ENCODE measurements around the gene RBM38. TPM values are rescaled to one million over a fixed set of nuclear protein-coding genes. Genes with fewer than 3 reads are reported as not detected.
"Not testable (repeated sequence)": the region's sequence is repeated elsewhere in the genome, so short reads cannot be mapped to it uniquely, and the experiment has no call there.

Gene RBM38
- total and polyA plus RNA-seq, 9 donors, result 6.3 to 77.6 (median 36.6) TPM

DNA sequence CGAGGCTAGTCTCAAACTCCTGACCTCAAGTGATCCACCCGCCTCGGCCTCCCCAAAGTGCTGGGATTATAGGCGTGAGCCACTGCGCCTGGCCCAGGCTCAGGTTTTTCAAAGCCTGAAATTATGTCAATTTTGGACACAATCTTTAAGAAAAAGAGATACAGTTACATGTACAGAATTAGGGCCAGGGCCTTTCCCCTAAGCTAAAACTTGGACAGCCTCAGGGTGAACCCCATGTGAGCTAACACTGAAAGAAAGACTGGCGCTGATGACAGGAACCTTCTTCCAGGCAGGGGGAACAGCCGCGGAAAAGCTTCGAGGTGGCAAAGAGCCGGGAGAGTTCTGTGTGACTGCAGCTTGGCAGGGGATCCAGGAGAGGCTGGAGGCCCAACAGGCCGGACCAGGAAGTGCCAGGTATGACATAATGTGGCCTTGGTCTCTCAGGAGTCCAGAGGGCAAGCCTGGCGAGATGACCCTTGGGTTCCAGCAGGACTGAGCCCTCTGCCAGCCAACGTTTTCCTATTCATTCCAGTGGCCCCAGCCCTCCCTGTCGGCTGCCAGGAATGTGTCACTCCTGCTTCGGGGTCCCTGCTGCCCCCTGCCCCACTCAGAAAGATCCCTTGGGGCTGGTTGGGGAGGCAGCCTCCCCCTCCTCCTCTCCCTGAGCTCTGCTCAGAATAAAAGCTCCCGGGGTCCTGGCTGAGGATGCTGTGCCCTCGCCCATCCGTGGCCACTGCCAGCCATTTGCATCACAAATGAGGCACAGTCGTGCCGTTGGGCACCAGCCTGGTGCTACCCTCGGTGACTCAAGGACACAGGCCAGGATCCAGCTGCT is 37.3 kb downstream of the RBM38 start:
- Histone ChIP-seq H3K36me3 (no peaks in the 10 kb centered on the region), H3K4me3 (no peak overlapping the region), H3K27ac (no peak overlapping the region), H3K9me3 (no peaks in the 10 kb centered on the region), H3K27me3 (no peaks in the 10 kb centered on the region), H3K4me1 (ENCODE audit: insufficient read depth) (peaks cover 7% of the 10 kb centered on the region)
- DNase-seq, result no peak
- intact Hi-C loops (cut with DNase I), result no loop called here
- 71 to 77% (median 74%) methylated on average over 21 of the region's 21 CpGs for WGBS, 3 donors
- TF ChIP-seq POLR2A (IDR thresholded peaks at IDR 0.05) (no peak), EP300 (IDR thresholded peaks at IDR 0.05) (no peak)
- TF ChIP-seq, protein P1, sequence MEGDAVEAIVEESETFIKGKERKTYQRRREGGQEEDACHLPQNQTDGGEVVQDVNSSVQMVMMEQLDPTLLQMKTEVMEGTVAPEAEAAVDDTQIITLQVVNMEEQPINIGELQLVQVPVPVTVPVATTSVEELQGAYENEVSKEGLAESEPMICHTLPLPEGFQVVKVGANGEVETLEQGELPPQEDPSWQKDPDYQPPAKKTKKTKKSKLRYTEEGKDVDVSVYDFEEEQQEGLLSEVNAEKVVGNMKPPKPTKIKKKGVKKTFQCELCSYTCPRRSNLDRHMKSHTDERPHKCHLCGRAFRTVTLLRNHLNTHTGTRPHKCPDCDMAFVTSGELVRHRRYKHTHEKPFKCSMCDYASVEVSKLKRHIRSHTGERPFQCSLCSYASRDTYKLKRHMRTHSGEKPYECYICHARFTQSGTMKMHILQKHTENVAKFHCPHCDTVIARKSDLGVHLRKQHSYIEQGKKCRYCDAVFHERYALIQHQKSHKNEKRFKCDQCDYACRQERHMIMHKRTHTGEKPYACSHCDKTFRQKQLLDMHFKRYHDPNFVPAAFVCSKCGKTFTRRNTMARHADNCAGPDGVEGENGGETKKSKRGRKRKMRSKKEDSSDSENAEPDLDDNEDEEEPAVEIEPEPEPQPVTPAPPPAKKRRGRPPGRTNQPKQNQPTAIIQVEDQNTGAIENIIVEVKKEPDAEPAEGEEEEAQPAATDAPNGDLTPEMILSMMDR (IDR thresholded peaks at IDR 0.05), result no peak

DNA sequence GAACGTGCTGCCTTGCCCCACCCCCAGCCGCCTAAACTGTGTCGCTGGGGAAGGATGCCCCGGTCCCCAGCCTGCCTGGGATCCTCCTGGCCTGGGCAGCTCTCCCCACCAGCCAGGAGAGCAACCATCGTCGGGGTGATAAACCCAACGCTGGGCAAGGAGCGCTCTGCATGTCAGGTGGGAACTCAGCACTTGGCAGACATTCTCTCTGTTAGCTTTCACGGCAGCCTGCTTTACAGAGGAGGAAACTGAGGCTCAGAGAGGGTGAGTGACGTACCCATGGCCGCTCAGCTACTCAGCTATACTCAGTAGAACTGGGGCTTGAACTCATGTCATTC is 37.9 kb downstream of the RBM38 start:
- Histone ChIP-seq H3K9me3 (no peaks in the 10 kb centered on the region), H3K4me3 (no peak overlapping the region), H3K27me3 (no peaks in the 10 kb centered on the region), H3K27ac (no peak overlapping the region), H3K4me1 (ENCODE audit: insufficient read depth) (peaks cover 7% of the 10 kb centered on the region), H3K36me3 (no peaks in the 10 kb centered on the region)
- TF ChIP-seq, protein P1 (IDR thresholded peaks at IDR 0.05), result no peak
- TF ChIP-seq POLR2A (IDR thresholded peaks at IDR 0.05) (no peak), EP300 (IDR thresholded peaks at IDR 0.05) (no peak)
- intact Hi-C loops (cut with DNase I), result no loop called here
- no peak for DNase-seq
- 71 to 85% (median 74%) methylated on average over 11 of the region's 11 CpGs for WGBS, 3 donors

DNA sequence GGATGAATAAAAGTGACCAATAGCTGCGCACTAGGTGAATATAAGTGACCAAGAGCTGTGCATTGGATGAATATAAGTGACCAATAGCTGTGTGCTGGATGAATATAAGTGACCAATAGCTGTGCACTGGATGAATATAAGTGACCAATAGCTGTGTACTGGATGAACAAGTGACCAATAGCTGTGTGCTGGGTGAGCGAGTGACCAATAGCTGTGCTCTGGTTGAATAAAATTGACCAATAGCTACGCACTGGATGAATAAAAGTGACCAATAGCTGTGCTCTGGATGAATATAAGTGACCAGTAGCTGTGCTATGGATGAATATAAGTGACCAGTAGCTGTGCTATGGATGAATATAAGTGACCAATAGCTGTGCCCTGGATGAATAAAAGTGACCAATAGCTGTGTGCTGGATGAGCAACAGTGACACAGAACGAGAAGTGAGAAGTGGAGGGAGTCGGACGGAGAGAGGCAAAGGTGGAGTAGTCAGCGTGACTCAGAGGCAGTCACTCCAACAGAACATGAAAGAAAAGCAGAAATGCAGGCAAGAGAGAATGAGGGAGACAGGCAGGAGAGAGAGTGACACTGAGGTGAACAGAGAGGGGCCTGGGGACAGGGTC is 38.5 kb downstream of the RBM38 start:
- TF ChIP-seq, protein P1 (IDR thresholded peaks at IDR 0.05), result no peak
- no peak for TF ChIP-seq EP300 (IDR thresholded peaks at IDR 0.05)
- no peak for TF ChIP-seq POLR2A (IDR thresholded peaks at IDR 0.05)
- Histone ChIP-seq H3K4me1 (ENCODE audit: insufficient read depth) (peaks cover 7% of the 10 kb centered on the region), H3K36me3 (no peaks in the 10 kb centered on the region), H3K4me3 (no peak overlapping the region), H3K27me3 (no peaks in the 10 kb centered on the region), H3K27ac (no peak overlapping the region), H3K9me3 (no peaks in the 10 kb centered on the region)
- intact Hi-C loops (cut with DNase I), result no loop called here
- no peak for DNase-seq
- WGBS, 3 donors, result 82 to 89% (median 84%) methylated on average over 7 of the region's 7 CpGs

DNA sequence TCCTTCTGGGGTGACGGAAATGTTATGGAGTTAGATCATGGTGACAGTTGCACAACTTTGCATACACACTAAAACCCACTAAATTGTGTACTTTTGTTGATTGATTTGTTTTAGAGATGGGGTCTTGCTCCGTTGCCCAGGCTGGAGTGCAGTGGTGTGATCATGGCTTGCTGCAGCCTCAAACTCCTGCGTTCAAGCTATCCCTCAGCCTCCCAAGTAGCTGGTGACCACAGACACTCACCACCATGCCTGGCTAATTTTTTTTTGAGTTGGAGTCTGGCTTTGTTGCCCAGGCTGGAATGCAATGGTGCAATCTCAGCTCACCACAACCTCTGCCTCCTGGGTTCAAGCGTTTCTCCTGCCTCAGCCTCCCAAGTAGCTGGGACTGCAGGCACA is 39.0 kb downstream of the RBM38 start:
- H3K27ac ChIP-seq; DNase-seq; H3K9me3 ChIP-seq; intact Hi-C loops (cut with DNase I); H3K27me3 ChIP-seq; H3K4me1 ChIP-seq (ENCODE audit: insufficient read depth); H3K36me3 ChIP-seq; H3K4me3 ChIP-seq: not testable (repeated sequence)
- WGBS, 3 donors, result 91 to 93% (median 92%) methylated on average over 4 of the region's 4 CpGs

DNA sequence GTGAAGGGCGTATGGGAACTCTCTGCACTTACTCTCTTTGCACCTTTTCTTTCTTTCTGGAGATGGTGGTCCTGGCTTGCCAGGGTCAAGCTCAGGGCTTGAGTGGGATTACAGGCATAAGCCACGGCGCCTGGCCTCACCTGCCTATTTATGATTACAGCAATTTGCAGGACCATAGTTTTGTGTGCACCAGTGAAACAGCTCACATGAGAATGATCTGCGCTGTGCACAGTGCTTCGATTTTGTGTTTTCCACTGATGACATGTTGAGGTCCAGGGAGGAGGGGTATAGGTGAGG is 40.3 kb downstream of the RBM38 start:
- Histone ChIP-seq H3K9me3 (no peaks in the 10 kb centered on the region), H3K4me1 (ENCODE audit: insufficient read depth) (peaks cover 7% of the 10 kb centered on the region), H3K27ac (no peak overlapping the region), H3K4me3 (no peak overlapping the region), H3K36me3 (no peaks in the 10 kb centered on the region), H3K27me3 (no peaks in the 10 kb centered on the region)
- no peak for DNase-seq
- TF ChIP-seq EP300 (IDR thresholded peaks at IDR 0.05) (no peak), POLR2A (IDR thresholded peaks at IDR 0.05) (no peak)
- TF ChIP-seq, protein P1 (IDR thresholded peaks at IDR 0.05), result no peak
- WGBS, 3 donors, result 74 to 89% (median 79%) methylated on average over 5 of the region's 5 CpGs
- intact Hi-C loops (cut with DNase I), result no loop called here
